ENCODE data around the gene LCE3D.

DNA sequence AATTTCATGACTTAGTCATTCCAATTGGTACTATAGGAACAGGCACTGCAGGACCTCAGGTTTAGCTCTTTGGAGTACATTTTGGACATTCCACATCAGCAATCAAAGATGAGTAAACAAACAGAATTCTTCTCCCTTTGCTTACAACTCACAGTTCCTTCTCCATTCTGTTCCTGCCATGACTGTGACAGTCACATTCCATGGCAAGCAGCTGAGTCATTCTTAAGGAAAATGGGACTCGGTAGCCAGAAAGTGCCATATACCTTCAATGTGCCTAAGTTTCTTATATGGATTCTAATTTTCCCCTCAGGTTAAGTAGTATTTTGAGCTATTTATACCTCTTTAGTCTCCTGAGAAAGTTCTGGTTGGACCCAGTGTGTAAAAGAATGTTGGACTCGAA, 40.4 kb downstream of the LCE3D start:
- TF ChIP-seq, protein P1, sequence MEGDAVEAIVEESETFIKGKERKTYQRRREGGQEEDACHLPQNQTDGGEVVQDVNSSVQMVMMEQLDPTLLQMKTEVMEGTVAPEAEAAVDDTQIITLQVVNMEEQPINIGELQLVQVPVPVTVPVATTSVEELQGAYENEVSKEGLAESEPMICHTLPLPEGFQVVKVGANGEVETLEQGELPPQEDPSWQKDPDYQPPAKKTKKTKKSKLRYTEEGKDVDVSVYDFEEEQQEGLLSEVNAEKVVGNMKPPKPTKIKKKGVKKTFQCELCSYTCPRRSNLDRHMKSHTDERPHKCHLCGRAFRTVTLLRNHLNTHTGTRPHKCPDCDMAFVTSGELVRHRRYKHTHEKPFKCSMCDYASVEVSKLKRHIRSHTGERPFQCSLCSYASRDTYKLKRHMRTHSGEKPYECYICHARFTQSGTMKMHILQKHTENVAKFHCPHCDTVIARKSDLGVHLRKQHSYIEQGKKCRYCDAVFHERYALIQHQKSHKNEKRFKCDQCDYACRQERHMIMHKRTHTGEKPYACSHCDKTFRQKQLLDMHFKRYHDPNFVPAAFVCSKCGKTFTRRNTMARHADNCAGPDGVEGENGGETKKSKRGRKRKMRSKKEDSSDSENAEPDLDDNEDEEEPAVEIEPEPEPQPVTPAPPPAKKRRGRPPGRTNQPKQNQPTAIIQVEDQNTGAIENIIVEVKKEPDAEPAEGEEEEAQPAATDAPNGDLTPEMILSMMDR (IDR thresholded peaks at IDR 0.05) = no peak
- TF ChIP-seq POLR2A (IDR thresholded peaks at IDR 0.05) (no peak), POLR2AphosphoS5 (IDR thresholded peaks at IDR 0.05) (no peak), EP300 (IDR thresholded peaks at IDR 0.05) (no peak)

Data from suprapubic skin (tissue), 4 donors.